HG02763 (cell line): ENCODE data around the gene SCO2.

Experiments used
- ATAC-seq: cut with Tn5 transposase; IDR thresholded peaks from one replicate; pipeline ENCODE4 v1.9.1; 2021; ENCODE audit warnings: mild to moderate bottlenecking, moderate library complexity; ENCODE audit not compliant: unreplicated experiment

SCO2 gene

DNA sequence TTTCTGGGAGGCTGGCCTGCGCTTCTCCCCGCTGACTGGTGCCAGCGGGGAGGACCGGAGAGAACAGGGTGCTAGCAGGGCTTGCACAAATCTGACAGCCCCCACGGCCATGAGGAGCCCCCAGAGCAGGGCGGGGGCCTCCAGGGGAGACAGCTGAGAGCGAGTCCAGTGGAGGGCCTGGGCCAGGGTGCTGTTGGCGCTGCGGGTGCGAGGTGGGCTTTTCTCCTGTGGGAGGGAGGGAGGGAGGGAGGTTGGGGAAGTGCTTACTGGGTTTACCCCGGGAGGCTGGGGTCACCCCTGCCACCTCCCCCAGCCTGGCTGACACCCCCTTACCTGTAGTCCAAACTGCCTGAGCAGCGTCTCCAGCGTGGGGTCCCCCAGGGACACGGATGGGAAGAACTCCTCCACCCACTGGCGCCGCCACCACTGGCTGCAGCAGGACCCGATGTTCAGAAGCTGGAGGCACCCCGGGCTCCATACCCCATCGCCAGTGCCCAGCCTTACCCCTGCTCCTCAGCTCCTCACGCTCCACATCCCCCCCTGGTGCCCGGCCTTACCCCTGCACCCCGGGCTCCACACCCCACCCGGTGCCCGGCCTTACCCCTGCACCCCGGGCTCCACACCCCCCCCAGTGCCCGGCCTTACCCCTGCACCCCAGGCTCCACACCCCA lies 21.8 kb downstream of the SCO2 start:
- ATAC-seq = no peak

DNA sequence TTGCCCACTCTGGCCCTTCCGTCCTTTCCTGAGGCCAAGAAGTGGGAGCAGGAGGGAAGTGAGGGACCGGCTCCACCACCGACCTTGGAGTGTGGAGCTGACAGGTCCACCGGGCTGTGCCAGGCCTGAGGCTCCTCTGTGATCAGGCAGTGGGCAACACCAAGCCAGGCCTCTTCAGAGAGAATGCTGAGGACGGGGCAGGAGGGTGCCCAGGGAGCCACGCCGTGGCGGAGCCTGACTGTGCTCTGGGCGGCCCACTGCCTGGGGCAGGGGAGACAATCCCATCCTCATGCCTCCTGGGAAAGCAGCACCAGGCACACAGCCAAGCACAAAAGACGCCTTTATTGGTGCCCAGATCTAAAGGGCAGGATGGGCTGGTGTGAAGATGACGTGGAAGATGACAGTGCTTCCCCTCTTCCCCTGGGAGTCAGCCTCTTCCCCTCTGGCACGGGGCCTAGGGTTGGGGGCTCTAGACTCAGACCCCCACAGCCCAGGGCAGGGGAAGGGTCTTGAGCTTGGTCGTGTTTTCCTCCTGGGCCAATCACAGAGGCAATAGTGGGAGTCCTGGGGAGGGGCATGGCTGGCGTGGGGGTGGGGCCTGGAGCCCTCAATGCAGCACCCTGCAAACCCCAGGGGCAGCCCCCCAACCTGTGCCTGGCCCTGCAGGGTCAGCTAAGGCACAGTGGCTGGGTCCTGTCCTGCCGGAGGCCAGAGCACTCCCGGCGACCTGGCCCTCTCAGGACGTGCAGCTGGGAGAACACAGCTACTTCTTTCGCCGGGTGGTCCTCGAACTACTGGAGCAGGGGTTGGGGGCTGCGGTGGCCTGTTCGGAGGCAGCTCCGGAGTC lies 22.5 kb downstream of the SCO2 start:
- no peak for ATAC-seq

DNA sequence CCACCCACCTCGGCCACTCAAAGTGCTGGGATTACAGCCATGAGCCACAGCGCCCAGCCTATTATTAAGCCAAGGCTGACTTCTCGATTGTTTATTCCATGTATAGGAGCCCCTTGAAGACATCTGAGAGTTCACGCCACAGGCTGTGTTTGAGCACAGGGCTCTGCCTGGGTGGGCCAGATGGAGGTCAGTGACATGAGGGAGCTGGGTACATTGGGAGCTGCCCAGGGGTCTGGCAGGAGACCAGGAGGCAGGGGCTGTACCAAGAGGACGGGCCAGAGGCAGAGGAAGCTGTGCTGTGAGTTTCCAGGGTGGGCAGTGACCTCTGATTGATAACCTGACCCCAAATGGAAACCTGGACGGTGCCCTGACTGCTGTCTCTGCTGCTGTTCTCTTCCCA lies 23.3 kb downstream of the SCO2 start:
- no peak for ATAC-seq

DNA sequence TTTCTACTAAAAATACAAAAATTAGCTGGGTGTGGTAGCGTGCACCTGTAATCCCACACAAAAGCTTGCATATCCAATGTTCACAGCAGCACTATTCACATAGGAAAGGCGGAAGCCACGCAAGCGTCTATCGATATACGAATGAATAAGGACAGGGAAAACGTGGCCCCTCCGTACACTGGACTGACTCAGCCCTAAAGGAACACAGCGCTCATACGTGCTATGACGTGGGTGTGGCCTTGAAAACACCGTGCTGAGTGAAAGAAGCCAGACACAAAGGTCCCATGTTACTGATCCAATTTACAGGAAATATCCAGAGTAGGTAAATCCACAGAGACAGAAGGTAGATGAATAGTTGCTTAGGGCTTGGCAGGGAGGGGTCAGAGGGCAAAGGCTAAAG lies 24.9 kb downstream of the SCO2 start:
- no peak for ATAC-seq

DNA sequence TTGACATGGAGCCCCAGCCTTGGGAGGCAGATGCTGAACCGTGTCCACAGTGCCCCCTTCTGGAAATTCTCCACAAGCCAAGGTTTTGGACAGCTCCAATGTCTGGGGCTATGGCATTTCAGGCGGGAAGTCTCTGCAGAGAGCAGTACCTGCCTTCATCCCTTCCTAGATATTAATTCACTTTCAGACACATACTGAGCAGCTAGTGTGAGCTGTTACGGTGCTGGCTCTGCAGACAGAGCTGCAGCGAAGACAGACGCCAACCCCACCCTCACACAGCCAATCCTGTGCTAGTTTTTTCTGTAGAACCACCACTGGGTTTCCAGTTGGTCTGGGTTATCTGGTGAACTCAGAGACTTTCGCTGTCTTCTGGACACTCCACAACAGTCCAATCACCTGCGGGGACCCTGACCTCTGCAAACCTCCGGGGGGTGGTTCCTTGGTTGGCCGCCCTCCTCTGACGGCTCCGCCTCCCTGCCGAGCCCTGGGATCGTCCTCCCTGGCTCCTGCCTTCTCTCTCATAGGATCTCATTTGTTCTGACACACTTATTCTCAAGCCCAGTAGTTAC lies 27.0 kb downstream of the SCO2 start:
- no peak for ATAC-seq

DNA sequence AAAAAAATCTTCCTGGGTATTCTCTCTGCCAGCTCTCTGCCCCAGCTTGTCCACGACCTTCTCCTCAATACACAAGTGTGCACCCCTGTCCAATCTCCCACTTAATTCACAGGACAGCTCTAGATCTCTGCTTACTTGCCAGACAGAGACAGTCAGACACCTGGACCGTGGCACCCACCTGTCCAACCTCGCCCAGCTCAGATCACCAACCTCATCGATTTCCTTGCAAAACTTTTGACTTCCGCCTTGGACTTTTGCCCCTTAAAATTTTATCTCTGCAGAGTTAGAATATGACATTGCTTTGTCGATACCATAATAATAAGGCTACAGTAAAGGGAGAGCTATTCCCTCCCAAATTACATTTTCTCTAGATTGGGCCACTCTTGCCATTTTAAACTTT lies 28.3 kb downstream of the SCO2 start:
- no peak for ATAC-seq

DNA sequence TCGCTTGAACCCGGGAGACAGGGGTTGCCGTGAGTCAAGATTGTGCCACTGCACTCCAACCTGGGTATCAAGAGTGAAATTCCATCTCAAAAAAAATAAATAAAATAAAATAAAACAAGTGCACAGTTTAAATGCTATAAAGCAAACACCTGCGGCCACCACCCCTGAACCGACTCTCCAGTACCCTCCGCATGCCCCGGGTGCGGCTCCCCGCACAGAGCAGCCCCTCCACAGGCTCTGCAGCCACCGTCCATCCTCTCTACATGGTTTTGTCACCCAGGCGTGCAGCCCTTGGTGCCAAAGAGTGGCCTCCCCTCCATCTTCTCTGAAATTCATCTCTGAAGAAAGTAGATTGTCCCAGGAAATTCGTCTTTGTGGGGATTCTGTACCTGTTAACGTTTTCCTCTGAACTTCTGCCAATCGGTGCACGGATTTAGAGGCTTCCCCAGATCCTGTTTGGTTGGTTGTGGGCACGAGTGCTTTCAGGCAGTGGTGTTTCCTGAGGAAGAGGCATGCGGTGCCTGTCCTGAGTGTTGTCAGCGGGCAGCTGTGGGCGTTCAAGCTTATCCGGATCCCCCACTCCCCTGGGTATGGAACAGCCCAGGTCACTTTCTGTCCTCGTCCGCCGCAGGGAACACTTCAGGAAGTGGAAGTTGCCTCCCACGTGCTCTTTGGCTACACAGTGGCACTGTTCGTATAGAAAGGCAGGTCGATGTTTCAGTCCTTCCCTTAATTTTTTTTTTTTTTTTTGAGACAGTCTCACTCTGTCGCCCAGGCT lies 34.7 kb downstream of the SCO2 start:
- no peak for ATAC-seq

DNA sequence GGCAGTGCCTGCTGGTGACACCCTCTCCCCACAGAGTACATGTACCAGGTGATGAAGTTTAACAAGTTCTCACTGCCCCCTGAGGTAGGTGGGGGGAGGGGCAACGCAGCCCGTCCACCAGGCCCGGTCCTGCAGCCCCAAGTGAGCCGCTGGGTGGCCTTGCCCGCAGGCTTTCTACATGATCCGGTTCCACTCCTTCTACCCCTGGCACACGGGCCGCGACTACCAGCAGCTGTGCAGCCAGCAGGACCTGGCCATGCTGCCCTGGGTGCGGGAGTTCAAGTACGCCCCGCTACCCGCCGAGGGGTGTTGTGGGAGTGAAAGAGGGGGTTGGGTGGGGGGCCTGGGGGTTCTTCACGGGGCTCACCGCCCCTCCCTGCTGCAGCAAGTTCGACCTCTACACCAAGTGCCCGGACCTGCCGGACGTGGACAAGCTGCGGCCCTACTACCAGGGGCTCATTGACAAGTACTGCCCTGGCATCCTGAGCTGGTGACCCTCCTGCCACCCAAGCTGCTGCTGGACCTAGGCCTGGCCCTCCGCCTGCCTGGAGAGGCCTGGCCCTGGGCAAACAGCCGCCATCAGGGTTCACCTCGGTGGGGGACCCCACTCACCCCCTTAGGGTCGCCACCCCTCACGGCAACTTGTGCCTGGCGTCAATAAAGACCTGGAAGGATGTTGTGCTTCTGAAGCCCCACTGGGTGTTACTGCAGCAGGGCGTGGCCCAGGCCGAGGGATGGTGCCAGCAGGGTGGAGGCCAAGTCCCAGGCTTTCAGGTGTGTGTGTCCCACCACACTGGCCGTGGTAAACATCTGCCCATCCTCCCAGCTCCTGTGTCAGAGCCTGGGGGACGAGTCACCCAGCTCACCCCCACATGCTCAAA lies 35.8 kb downstream of the SCO2 start:
- ATAC-seq = no peak

DNA sequence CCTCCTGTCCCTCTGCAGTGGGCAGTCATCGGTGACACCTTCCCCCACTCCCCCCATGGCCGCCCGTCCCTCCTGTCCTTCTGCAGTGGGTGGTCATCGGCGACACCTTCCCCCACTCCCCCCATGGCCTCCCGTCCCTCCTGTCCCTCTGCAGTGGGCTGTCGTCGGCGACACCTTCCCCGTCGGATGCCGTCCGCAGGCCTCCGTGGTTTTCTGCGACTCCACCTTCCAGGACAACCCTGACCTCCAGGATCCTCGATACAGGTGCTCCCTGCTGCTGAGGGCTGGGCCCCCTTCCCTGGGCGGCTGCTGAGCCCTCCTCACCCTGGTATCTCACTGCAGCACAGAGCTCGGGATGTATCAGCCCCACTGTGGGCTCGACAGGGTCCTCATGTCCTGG lies 36.5 kb downstream of the SCO2 start:
- no peak for ATAC-seq

DNA sequence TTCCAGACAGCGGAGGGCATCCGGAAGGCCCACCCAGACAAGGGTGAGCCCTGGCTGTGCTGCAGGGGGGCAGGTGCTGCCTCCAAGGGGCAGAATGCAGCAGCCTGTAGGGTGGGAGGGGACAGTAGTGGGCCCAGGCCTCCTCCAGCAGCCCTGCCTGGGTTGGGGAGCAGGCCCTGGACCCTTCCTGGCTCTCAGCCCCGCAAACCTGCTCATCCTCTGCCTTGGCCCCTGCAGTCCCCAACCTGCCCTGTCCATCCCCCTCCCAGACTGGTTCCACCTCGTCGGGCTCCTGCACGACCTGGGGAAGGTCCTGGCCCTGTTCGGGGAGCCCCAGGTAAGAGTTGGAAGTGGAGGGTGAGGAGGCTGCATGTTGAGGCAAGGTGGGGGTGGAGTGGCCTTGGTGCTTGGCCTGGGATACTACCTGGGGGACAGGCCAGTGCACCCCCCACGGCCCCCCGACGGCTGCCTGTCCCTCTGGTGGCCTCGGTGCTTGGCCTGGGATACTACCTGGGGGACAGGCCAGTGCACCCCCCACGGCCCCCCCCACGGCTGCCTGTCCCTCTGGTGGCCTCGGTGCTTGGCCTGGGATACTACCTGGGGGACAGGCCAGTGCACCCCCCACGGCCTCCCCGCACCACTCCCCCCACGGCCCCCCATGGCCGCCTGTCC lies 37.3 kb downstream of the SCO2 start:
- no peak for ATAC-seq

DNA sequence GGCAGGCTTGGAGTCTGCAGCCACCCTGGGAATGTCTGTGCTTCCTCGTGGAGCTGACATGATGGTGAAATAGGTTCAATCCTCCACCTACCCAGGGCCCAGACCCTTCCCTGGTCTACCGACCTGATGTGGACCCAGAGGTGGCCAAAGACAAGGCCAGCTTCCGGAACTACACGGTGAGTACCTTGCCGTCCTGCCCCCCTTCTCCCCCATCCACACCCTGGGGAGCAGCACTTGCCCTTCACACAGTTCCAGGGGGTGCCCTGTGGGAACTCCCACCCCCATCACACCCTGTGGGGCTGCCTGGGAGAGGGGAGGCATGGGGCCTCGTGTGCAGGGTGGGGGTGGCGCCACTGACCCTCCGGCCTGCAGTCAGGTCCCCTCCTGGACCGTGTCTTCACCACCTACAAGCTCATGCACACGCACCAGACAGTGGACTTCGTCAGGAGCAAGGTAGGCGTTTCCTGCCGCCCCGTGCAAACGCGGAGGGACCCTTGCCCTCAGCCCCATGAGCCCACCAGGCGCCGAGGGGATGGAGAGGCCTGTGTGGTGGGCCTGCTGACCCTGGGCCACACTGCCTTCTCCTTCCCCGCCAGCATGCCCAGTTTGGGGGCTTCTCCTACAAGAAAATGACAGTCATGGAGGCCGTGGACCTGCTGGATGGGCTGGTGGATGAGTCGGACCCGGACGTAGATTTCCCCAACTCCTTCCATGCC lies 38.0 kb downstream of the SCO2 start:
- no peak for ATAC-seq

DNA sequence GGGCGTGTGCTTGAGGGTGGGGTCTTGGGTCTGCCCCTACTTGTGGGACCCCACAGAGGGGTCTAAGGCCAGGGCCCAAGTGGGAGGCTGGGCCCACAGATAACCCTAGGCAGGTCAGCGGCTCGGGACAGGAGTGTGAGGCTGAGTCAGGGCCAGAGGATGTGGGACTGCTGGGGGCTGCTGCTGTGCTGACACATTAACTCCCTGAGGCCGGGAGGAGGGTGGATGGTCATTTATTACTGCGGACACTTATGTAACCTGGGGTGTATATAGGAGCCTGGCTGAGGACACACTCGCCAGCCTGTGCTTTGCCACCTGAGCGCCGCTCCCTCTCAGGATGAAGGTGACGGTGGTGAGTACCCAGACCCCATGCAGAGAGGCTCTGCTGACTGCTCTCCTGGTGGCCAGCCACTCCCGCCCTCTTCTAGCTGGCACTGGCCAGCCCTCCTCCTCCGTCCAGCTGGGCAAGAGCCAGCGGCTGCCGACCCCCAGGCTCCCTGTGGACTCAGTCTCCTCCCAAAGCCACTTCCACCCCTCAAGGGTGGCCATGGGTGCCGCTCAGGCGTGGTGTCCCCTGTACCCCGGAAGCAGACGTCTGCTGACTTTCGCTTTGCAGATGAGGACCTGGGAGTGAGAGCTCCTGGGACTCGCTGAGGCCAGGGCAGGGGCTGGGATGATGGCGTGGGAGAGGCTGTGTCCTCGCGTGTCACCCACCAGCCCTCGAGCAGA lies 38.7 kb downstream of the SCO2 start, which contains the start of gene MIOX:
MIOX (plus strand) TSS at position 299 of the 729 bp plus-strand sequence; CDS start at position 338, 39 bp downstream.
- no peak for ATAC-seq

DNA sequence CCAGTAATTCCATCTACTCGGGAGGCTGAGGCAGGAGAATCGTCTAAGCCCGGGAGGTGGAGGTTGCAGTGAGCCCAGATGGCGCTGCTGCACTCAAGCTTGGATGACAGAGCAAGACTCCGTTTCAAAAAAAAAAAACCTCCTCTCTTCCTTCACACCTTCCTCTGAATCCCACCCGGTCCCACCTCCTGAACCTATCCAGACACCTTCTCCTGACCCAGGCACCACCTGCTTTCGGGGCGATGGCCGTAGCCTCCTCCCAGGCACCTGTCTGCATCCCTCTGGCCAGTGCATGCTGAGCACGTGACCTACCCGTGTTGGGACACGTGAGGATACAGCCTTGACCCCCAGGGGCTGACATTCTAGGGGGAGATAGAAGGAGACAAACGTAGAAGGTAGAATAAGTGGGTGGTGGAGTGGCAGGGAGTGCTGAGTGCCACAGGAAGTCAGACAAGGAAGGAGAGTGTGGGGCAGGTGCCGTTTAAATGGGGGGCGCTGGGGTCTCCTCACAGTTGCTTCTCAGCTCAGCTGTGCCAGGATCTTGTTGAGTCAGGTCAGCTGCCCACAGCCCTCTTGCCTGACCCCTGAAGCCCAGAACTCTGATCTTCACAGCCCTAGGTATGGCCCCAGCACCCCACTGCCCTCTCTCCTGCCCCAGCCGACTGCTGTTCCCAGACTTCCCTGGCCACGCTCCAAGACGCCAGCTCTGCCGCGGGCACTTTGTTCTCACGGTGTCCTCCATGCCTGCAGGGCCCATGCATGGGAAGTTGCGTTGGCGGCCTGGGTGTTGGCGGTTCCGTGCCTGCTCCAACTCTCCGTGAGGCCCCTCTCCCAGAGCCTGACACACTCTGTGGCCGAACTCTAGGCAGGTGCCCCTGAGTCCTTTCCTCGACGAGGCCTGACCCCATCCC lies 39.9 kb downstream of the SCO2 start:
- ATAC-seq = no peak

DNA sequence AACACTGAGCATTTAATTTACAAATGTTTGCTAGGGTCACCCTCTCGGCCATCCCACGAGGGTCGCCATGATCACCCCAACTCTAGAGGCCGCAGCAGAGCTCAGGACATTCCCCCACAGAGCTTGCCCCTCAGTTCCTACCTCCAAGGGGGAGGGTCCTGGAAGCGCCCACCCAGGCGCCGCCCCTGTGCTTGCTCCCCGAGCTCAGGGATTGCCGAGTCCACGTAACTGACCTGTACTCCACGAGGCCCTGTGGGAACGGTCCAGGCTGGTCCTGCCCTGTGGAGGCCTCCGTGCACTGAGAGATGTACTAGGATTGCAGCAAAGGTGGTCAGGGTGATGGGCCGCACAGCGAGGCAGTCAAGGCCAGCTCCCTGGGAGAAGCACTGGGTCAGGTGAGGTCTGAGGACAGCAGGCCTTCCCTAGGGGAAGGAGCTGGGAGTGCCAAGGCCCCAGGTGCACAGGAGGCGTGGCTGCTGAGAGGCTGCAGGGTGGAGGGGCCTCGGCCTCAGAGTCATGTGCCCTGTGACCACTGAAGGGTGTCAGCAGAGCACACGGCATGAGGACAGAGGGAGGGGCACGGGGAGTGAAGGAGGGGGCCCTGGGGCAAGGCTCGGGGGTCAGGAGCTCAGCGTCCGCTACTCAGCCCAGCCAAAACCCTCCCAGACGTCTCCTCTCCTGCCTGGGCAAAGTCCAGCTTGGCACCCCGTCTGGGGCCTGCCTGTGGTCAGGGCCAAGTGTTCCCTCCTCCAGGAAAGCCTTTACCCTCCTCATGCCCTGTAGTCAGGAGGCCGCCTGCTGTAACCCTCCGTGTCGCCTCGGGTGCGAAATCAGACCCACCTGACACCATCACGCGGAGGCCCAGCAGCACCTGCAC lies 41.2 kb downstream of the SCO2 start:
- ATAC-seq = no peak

DNA sequence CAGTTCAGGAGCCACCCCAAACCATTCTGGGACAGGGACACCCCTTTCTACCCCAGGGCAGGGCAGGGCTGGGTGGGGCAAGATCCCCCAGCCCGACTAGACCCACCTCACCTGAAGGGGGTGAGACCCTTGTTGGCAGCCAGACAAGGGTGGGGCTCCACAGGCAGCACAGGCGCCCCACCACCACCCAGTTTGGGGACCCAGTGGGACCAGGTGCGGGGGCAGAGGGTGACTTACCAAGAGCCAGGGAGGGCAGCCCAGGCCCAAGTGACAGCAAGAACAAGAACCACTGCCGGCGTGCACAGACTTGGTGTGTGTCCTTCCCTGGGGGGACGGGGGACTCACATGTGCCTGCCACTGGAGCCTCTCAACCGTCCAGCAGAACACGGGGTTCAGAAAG lies 41.8 kb downstream of the SCO2 start:
- ATAC-seq = no peak

DNA sequence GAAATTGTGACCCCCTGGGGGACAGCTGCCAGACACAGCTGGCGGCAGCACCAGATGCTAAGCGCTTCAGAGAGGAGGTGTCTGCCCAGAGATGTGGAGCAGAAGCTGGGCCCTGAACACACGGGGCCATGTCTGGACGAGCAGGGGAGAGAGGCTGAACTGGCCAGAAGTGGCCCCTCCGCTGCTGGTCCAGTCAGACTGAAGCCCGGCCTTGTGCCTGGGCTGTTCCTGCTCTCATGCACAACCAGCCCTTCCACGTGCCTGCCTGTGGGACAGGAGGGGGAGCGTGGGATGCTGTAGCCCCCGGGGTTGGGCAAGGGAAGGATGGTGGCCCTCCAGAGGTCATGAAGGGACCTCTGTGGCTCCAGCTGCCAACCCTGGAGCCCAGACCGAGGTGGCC lies 42.3 kb downstream of the SCO2 start:
- ATAC-seq = no peak
